NCI-H1436 (cell line): Measurements from ENCODE around the gene TIMM17A.
A peak's percentile ranks its signal among the peaks of the same experiment; 100 is the strongest.
"Not testable (repeated sequence)": the region's sequence is repeated elsewhere in the genome, so short reads cannot be mapped to it uniquely, and the experiment has no call there.

Experiments used
- DNase-seq: peaks from one replicate; lab custom pipeline; 2025; lab: John Stamatoyannopoulos, UW

TIMM17A gene

GRCh38 chr1:202016022-202016810 is 60.9 kb downstream of the TIMM17A start:
- DNase-seq: no peak

DNA sequence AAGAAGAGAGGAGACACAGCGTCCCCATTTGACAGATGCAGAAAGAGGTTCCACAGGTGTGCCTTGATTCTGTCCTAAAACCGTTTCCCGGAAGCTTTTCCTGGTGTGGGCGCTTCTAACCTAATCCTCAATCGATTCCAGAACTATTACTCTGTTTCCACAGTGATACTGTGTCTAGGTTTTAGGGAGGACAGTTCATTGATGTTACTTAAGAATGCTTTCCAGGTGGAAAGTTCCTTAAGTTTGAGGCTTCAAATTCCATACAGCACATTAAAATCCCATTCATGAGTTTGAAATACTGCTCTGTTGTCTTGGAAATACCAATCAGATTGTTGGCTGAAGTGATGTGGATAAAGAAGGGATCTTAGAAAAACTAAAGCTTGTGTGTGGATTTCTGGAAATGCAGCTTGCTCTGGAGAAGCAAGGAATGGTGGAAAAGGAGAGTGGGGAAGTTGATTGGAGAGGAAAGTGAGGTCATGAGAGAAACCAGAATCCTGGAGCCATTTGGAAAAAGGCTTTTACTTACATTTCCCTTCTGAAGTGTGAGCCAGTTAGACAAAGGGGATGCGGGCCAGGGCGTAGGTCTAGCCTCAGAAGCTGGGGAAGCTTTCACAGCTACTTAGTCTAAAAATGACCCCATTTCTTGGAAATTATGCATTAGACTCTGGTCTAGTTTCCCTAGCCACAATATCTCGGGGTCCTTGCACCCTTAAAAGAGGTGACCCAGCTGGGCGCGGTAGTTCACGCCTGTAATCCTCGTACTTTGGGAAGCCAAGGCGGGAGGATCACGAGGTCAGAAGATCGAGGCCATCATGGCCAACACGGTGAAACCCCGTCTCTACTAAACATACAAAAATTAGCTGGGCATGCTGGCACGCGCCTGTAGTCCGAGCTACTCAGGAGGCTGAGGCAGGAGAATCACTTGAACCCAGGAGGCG is 61.8 kb downstream of the TIMM17A start:
- DNase-seq: no peak

DNA sequence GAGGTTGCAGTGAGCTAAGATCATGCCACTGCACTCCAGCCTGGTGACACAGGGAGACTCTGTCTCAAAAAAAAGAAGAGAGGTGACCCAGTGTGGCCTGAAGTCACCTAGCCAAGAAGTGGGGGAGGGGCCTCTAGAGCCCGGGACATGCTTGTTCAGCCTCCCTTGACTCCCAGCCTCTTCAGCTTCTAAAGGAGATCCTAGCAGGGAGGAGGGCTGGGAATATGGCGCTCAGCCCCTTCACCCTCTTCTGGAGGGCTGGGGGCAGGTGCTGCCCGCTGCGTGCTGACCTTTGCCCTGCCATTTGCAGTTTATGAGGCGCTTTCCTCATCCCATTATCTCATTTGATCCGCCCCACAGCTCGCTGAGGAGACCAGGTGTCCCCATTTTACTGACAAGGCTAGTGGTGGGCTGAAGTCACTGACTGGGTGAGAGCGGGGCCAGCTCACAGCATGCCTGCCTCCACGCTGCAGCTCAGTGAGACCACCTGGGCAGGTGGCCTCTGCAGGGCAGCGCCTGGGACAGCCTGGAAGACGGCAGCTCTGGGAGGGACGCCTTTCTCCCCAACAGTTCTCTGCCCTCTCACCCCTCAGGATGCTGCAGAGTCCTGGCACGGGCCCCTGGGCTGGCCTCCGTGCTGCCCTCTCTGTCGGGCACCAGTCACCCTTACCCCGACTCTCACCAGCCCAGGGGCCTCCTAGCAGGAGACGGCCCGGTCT is 62.6 kb downstream of the TIMM17A start:
- DNase-seq: no peak

- DNase-seq: peak; percentile 42
Observed at GRCh38 chr1:202018468-202019234, 63.3 kb downstream of the TIMM17A start.

GRCh38 chr1:202019235-202019558 is 63.9 kb downstream of the TIMM17A start:
- DNase-seq: not testable (repeated sequence)
